Glutamatergic neuron (in vitro differentiated cells): ENCODE results near the gene MAMDC4. TPM values are rescaled to one million over a fixed set of nuclear protein-coding genes. Genes with fewer than 3 reads are reported as not detected.
A peak's percentile ranks its signal among the peaks of the same experiment; 100 is the strongest.
"Not testable (repeated sequence)": the region's sequence is repeated elsewhere in the genome, so short reads cannot be mapped to it uniquely, and the experiment has no call there.

Source experiments
- DNase-seq: peaks from one replicate; pipeline ENCODE4 v3.0.0; 2022
- H3K27ac Mint-ChIP-seq: one replicate; pipeline ENCODE4 v1.8.0; 2020; ENCODE audit warnings: mild to moderate bottlenecking, mixed read lengths, inconsistent platforms; ENCODE audit not compliant: unreplicated experiment
- H3K27me3 Mint-ChIP-seq: one replicate; pipeline ENCODE4 v1.8.0; 2020; ENCODE audit warnings: mild to moderate bottlenecking, moderate library complexity, mixed read lengths, inconsistent platforms; ENCODE audit not compliant: unreplicated experiment
- H3K36me3 Mint-ChIP-seq: one replicate; pipeline ENCODE4 v1.8.0; 2020; ENCODE audit warnings: mild to moderate bottlenecking, mixed read lengths, inconsistent platforms; ENCODE audit not compliant: unreplicated experiment
- H3K4me1 Mint-ChIP-seq: one replicate; pipeline ENCODE4 v1.8.0; 2020; ENCODE audit warnings: mild to moderate bottlenecking, low read depth, mixed read lengths, inconsistent platforms; ENCODE audit not compliant: unreplicated experiment
- H3K4me3 Mint-ChIP-seq: one replicate; pipeline ENCODE4 v1.8.0; 2020; ENCODE audit warnings: mild to moderate bottlenecking, mixed read lengths, inconsistent platforms; ENCODE audit not compliant: unreplicated experiment
- H3K9me3 Mint-ChIP-seq: one replicate; pipeline ENCODE4 v1.8.0; 2020; ENCODE audit warnings: mild to moderate bottlenecking, moderate library complexity, mixed read lengths, inconsistent platforms; ENCODE audit not compliant: unreplicated experiment
- total RNA-seq: library from RNA; stranded (reverse); fragmentation: NEBNext Ultra II Directional; extraction: Animal tissue kit (Norgen Biotek cat#: 25700); gene quantifications from one replicate; pipeline ENCODE4 v1.2.1, GENCODE V29; 2021; ENCODE audit not compliant: unreplicated experiment
- TF ChIP-seq, protein P1 (sequence below): fragments of 200-600 bp; sonication (generic); IDR thresholded peaks from one replicate; pipeline ENCODE4 v1.5.0; 2021; ENCODE audit not compliant: partially characterized antibody, unreplicated experiment

MAMDC4 gene
- total RNA-seq, 1 donor from 2014 or later = 17.6 TPM

- peaks cover 5% of the 10 kb centered on the region for H3K36me3 Mint-ChIP-seq
- TF ChIP-seq, protein P1, sequence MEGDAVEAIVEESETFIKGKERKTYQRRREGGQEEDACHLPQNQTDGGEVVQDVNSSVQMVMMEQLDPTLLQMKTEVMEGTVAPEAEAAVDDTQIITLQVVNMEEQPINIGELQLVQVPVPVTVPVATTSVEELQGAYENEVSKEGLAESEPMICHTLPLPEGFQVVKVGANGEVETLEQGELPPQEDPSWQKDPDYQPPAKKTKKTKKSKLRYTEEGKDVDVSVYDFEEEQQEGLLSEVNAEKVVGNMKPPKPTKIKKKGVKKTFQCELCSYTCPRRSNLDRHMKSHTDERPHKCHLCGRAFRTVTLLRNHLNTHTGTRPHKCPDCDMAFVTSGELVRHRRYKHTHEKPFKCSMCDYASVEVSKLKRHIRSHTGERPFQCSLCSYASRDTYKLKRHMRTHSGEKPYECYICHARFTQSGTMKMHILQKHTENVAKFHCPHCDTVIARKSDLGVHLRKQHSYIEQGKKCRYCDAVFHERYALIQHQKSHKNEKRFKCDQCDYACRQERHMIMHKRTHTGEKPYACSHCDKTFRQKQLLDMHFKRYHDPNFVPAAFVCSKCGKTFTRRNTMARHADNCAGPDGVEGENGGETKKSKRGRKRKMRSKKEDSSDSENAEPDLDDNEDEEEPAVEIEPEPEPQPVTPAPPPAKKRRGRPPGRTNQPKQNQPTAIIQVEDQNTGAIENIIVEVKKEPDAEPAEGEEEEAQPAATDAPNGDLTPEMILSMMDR = no peak
- H3K27me3 Mint-ChIP-seq = no peaks in the 10 kb centered on the region
These were observed 10.9 kb downstream of the MAMDC4 start for GRCh38 chr9:136862849-136863622.

DNA sequence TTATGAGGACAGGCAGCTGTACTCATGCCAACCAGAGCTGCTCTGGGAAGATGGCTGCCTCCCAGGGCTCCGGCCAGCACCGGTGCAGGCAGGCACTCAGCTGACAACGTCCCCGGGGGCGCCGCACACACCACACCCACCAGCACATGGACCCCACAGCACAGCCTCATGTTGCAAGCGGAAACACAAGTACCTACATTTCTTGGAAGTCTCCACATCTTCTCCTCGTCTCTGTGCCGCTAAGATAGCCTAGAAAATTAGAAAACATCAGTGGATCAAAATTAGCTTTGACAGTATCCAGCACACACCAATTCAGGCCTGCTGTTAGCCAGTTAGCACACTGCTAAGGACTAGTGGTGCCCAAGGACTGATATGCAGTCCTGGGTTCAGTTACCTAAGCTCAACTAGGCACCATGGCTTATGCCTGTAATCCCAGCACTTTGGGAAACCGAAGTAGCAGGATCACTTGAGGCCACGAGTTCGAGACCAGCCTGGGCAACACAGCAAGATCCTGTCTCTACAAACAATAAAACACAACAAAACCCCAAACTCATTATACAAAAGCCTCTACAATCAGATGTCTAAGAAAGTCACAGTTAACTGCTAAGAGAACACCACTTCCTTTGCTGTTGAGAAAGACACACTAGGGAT, 11.6 kb downstream of the MAMDC4 start:
- H3K4me3 Mint-ChIP-seq = peak overlapping the region; percentile 63
- H3K36me3 Mint-ChIP-seq = peaks cover 6% of the 10 kb centered on the region
- peaks cover 5% of the 10 kb centered on the region for H3K4me1 Mint-ChIP-seq
- no peaks in the 10 kb centered on the region for H3K27me3 Mint-ChIP-seq
- TF ChIP-seq, protein P1 = no peak
- peaks cover 9% of the 10 kb centered on the region for H3K9me3 Mint-ChIP-seq
- DNase-seq = no peak
- H3K27ac Mint-ChIP-seq = peak overlapping the region; percentile 75

More at GRCh38 chr9:136862849-136863622, 10.9 kb downstream of the MAMDC4 start:
- Mint-ChIP-seq H3K9me3 (peaks cover 9% of the 10 kb centered on the region), H3K4me1 (peaks cover 5% of the 10 kb centered on the region), H3K4me3 (no peak overlapping the region), H3K27ac (no peak overlapping the region)
- DNase-seq = no peak

DNA sequence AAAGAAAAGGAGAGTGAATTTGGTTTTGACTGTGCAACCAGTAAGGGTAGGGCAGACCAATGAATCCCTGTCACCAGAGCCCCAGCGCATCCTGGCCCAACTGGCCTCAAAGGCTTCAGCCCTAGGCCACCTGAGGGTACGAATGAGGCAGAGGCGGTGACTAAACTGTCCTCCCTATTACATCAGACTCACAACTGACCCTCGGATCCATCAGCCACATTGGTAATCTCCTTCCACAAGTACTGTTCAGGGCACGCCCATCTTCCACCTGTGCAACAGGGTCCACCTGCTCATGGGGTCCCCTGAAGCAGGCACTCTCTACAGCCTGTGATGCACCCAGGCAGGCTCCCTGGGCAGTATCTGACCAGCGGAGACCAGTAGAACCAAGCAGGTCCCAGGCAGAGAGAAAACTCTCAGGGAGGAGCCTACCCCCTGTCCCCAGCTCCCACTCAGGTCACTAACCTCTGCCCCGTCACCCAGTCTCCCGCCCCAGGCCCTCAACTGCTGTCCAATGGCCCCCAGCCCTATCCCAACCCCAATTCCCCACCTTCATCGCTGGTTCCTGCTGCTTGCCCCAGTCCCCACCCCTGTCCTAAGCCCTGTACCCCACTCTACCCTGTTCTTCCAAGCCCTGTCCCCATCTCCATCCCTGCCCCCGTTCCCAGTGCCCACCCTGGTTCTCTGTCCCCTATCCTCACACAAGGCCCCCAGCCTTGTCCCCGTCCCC, 13.1 kb downstream of the MAMDC4 start:
- Mint-ChIP-seq H3K36me3 (peaks cover 11% of the 10 kb centered on the region), H3K27me3 (no peaks in the 10 kb centered on the region), H3K27ac (peak overlapping the region; percentile 83), H3K9me3 (peaks cover 9% of the 10 kb centered on the region), H3K4me3 (peak overlapping the region; percentile 89), H3K4me1 (peaks cover 5% of the 10 kb centered on the region)
- DNase-seq = no peak
- TF ChIP-seq, protein P1 = no peak

- TF ChIP-seq, protein P1 = no peak
- no peak for DNase-seq
- H3K27me3 Mint-ChIP-seq = no peaks in the 10 kb centered on the region
- H3K4me3 Mint-ChIP-seq = peak overlapping the region; percentile 89
- peak overlapping the region; percentile 83 for H3K27ac Mint-ChIP-seq
- peaks cover 11% of the 10 kb centered on the region for H3K36me3 Mint-ChIP-seq
- H3K4me1 Mint-ChIP-seq = peaks cover 3% of the 10 kb centered on the region
- H3K9me3 Mint-ChIP-seq = peaks cover 8% of the 10 kb centered on the region
These were observed 13.6 kb downstream of the MAMDC4 start for GRCh38 chr9:136865768-136866103.

GRCh38 chr9:136866898-136867421, 14.8 kb downstream of the MAMDC4 start:
- H3K27ac Mint-ChIP-seq, H3K4me1 Mint-ChIP-seq, DNase-seq, H3K4me3 Mint-ChIP-seq, H3K27me3 Mint-ChIP-seq: not testable (repeated sequence)
- Mint-ChIP-seq H3K36me3 (peaks cover 11% of the 10 kb centered on the region), H3K9me3 (peaks cover 11% of the 10 kb centered on the region)
